GM19240 (cell line): ENCODE data around the gene GLYR1.

Source experiments
- DNase-seq: peaks from one replicate; pipeline ENCODE4 v3.0.0; 2011; ENCODE audit warnings: low spot score; ENCODE audit not compliant: insufficient read length

The GLYR1 gene

DNA sequence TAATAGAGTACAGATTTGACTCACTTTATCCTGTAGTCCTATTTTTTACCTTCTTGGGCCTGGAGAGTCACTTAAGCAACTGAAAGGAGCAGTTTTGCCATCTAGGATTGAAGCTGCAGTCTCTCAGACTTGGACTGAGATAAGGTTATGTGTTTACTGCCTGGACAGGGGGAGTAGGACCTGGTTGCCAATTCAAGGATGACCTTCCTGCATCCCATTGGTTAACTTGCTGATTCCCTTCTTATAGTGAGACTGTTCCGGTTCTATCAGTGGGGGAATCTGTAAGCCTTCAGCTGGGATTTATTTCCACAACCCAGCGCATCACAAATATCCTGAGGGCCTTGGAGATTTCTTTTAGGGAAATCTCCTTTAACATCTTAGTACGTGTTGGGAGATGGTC, 3.1 kb upstream of the GLYR1 start:
- no peak for DNase-seq

DNA sequence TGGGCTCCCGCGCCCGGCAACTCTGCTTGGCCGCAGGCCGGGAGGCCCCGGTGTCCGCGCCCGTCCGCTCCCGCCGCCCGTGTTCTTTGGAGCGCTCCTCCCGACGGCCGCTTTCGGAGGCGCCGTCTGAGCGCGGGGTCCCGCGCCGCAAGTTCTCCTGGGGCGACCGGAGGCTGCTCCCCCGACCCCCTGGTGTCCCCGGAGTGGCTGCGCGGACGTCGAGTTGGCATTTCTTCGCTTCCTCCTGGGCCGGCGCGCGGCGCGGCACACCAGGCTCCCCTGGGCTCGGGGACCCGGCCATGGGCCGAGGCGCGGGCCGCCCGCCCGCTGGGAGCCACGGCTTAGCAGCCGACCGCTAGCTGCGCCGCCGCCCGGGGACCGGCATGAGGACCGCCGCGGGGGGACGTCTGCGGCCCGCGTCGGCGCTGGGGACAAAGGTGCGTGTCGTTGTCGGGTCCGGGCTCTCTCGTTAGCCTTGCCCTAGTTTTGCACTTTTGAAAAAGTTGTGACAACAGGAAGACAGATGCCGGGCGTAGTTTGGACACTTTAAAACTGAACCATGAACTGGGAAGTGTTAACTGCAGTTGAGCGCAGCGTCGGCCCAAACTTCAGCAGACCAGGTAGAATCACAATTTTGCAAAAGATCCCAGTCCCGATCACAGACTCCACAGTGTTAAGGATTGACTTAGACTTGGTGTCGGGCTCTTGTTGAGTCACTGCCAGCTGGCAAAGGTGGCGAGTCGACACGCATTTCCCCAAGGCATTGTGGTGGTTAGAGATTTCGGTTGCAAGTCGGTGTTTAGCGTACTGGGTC, 893 bp upstream of the GLYR1 start:
- DNase-seq = no peak

DNA sequence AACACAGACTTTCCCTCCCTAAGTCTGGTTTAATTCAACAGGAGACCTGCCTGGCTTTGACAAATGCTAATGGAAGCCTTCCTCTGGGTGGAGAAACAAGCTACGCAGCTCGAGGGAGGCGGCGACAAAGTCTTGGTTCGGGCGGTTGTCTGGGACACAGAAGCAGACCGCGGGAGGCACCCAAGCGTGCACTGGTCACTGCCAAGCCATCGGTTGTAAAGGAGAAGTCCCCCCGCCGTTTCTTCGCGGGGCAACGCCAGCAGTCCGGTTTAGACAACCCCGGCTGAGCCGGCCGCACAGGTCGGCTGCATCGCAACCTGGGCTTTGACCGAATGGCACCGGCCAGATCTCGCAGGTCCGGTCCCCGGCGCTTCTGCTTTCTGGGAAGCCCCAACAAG, 586 bp downstream of the GLYR1 start:
- no peak for DNase-seq

DNA sequence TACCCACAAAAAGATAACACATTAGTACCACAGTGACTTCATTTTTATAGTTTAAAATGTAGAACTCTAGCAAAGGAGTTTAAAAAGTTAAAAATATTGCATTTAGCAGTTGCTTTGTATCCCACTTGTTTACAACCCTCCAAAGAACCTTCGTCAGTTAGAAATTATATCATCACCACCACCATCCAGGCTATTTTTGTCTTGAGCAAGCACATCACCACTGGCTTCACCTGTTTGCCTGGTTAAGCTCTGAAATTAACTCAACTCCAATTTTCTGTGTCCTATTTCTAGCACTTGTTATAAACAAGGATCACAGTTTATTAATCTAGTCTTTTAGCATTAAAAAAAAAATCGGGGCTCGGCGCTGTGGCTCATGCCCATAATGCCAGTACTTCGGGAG, 6.1 kb downstream of the GLYR1 start:
- DNase-seq = no peak

DNA sequence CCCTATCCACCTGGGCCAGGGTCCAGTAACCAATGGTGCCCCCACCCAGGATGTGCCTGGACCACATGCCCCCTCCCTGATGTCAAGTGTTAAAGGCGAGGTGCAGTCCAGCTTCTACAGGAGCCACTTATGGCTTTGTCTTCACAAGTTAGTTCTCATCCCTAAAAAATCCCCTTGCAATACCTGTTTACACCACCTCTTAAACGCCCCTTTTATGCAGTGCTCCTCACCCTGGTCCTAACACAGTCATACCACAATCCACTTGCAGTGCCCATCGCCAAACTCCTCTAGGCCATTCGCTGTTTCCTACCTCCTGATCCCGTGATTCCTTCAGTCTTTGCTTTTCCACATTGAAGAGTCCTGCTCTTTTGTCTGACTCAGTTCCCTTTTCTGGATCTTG, 7.1 kb downstream of the GLYR1 start:
- no peak for DNase-seq

DNA sequence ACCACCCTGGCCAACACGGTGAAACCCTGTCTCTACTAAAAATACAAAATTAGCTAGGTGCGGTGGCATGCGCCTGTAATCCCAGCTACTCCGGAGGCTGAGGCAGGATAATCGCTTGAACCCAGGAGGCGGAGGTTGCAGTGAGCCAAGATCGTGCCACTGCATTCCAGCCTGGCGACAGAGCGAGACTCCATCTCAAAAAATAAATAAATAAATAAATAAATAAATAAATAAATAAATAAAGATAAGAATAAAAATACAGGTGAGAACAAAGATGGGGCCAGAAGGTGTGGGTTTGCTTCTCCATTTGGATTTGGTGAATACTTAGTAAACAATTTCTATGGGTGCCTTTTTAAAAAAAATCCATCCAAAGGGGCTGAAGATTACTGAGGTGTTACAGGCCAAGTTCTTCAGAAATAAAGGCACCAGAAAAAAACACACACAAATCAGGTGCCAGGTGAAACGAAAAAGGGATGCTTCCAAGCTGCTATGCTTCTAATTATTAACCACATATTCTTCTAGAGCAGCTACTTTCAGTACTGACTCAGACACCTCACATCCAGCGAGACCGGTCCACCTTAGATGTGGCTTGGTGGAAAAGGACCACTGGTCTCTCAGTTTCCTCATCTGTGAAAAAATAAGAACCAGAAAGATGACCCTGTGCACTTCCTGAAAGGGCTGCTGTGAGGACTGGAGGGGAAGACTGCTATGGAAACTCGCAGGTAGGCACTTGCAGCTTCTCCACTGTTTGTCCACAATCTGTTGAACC, 9.2 kb downstream of the GLYR1 start:
- DNase-seq = no peak

DNA sequence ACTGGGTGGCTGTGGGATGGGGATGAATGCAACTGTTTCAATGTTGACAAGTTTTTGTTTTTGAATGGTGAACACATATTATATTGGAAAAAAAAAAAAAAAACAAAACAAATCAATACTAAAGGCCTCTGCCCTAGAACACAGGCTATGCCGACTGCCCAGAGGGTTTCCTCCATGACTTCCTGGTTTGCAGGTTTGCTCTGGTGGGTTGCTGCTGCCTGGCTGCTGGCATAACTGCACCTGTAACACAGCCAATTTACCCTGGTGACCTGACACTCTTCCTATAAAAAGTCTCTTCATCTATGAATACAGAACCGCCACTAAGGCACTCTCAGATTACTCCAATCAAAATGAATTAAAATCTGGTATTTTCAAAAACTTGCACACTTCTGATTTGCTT, 10.4 kb downstream of the GLYR1 start:
- DNase-seq = no peak

DNA sequence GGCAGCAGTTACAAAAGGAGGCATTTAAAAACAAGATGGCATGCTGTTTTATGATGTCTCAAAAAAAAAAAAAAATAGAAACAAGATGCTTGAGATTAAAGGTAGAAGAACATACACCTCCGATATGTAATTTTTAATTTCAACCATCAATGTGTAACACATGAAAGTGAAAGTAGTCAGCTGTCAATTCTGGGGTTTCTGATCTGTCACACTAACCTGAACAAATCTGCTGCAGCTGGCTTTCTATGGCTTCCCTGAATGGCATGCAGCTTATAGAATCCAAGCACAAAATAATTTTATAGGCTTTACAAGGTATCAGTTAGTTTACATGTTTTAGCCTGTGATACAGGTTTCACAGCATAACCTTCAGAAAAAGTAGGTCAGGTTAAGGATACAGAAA, 13.5 kb downstream of the GLYR1 start:
- DNase-seq = no peak

DNA sequence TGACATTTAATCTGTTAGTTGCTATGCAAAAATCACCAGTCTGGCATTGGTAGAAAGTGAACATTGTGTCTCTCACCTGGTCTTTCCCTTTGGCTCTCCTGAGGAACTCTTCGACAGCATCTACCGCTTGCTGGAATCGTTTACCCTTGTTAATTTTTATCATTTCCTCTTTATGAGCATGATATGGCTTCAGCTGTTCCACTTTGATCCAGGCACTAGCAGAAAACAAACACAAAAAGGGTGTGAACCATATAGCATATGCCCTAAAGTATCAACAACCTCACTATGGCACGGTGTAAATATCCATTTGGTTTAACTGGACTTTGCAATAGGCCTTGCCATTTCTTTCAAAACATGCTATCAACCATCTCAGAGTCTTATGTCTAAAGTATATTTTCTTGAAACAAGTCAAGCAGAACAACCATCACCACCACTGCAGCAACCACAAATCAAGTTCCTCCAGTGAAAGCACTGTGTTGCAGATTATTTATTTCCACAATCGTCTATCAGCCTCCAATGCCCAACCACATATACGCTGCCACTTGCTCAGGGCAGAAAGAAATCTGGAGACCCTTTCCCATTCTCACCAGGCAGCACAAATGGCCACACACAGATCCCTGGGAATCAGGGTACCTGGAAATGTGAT, 14.3 kb downstream of the GLYR1 start:
- DNase-seq = no peak

DNA sequence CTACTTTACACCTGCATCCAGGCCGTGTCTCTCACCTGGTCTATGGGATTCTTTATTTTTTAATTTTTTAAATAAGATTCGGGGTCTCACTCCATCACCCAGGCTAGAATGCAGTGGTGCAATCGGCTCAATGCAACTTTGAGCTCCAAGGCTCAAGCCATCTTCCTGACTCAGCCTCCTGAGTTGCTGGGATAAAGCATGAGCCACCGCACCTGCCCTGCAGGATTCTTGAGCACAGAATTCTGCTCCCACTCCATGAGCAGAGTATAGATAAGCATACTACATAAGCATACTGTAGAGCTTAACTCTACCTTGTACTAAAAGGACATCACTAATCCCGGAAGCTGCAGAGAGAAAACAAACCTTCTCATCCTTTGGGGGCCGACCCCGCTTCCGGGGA, 15.5 kb downstream of the GLYR1 start:
- no peak for DNase-seq

DNA sequence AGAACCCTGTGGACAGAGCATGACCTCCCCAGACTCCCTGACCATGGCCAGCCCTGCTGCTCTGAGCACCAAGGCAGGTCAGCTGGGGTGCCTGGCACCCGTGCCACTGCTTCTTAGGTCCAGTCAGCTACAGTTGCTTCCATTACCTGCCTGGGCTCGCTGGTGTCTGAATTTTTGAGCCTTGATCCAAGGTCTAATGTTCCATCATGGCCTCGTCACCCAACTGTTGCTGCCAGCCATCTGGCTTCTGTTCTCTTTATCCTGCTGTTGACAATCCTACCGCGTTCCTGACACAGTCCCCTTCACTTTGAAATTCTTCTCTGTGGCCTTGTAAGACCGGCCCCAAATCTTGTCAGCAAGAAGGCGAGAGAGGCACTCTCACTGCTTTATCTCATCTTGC, 16.7 kb downstream of the GLYR1 start:
- no peak for DNase-seq

DNA sequence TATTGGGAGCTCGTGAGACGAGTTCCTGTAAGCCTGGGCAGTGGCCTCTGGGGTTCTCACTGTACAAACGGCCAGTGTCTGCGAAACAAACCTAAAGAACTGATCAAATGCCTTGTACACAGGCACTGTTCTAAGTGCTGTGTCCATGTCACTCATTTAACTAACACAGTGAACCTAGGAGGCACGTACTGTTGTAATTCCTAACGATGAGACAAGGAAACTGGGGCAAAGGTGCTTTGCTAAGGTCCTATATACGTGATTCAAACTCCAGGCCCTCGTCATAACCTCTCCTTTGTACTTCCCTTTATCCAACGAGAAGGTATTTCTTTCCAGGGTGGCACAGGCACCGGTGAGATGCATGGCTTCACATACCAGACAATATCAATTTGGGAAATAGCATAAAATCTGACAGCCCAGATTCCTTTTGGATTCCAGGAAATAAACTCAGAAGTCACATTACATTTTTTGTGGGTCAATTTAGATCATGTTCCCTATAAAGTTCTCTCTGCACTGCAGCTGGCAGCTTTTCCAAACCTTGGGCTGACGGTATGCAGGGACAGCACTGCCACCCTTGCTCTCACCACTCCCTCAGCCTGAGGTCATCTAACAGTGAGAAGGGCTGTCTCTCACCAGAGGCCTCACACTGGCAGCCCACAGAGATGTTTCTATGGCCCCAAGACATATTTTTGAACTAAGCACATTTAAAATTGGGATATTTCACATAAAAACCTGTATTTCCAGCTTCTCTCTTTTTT, 18.3 kb downstream of the GLYR1 start:
- DNase-seq = no peak

DNA sequence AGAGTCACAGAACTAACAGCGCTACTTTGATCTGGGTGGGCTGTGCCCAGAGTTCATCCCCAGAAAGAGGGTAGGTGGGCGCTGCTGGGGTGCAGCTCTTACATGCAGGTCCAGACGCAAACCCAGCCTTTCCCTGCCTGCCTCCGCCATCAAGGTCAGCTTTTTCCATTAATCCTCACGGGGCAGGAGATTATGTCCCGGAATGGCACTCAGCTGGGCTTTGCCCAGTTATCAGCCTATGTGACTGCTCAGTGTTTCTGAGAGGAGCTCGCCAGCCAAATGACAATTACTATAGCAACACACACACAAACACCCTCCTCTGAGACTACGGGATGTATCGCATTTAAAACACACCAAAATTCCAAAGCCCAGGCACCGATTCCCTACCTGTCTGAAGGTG, 20.1 kb downstream of the GLYR1 start:
- DNase-seq = no peak

DNA sequence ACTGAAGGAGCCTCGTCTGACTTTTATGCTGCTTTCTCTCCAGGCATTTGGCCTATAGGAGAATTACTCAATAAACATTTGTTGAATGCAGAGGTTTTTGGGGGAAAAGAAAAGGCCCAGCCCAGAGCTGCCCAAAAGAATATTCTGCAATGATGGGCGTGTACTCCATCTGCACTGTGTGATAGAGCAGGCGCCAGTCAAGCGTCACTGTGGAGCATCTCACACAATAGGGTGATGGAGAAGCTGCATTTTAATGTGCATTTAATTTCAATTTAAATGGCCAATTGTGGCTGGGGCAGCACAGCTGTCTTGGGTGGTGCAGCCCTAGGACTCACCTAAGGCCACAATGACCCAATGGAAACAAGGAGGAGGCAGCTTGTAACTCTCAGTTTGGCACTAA, 20.6 kb downstream of the GLYR1 start:
- DNase-seq = no peak

DNA sequence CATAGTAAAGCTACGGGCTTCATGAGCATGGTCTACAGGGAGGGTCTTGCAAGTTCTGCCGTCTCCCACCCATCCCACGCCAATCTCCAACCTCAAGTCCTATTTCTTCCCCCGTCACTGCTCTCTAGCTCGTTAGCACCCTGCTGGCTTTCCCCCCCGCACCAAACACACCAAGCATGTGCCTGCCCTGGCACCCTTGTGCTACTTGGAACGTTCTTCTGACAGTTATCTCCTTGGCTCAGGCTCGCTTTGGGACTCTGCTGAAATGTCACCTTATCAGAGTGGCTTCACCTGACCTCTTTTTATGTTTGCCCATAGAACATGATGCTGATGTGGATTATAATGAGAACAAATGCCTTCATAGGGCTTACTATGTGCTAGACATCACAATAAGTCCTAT, 21.9 kb downstream of the GLYR1 start:
- DNase-seq = no peak

DNA sequence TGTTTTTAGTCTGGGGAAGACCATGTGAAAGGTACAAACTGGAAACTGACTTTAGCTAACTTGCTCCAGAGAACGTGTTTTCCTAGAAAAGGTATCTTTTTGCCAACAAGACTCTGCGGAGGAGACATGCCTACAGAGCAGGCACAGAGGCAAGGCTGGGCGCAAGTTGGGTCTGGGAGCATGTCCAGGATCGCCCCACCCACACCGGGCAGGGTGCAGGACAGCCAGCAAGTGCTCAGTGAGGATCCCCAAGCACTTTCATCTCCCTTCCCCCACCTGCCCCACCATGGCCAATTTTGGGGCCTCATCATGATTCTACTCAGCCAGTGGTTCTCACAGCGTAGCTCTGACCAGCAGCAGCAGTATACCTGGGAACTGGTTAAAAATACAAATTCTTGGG, 26.4 kb downstream of the GLYR1 start:
- DNase-seq = no peak

DNA sequence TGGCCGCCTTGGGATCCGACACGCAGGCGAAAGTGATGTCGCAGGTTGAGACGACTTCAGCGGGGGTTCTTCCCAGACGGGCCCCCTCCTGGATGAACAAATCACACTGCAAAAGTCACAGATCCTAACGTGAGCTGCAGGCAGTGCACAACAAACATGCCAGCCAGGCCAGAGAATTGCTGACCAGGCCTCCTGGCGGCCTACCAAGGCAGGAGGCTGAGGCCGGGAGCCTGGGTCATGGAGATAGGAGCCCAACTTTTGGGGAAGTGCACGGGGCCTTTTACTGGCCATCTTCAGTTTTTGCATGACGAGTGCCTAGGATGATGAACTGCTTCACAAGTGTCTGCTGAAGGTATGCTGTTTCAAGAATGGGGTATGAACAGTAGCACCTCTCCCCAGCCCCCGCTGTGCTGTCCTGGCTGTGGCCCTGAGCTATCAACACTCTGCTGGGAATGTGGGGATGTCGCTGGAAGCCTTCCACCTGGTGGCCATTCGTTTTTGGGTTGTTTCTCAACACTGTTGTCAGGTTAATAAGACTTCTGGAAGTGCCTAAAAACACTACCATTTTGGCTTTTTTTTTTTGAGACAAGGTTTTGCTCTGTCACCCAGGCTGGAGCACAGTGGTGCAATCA, 32.4 kb downstream of the GLYR1 start:
- DNase-seq = no peak

DNA sequence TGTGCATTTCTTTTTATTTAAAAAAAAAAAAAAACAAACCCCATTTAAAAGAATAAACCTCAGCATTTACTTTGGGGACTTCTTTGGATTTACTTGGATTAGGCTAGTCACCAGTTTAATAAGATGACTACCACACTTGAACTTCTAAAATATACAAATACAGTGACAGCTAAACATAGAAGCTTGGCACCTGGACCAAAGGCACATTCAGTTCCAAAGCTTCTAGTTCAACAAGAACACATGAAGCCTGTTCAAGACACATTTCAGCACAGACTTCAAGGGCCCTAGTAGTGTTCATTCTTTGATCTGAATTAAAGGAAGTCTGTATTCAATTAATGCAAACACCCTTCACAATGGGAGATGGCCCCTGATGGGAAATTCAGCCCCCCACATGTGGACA, 33.0 kb downstream of the GLYR1 start:
- no peak for DNase-seq

DNA sequence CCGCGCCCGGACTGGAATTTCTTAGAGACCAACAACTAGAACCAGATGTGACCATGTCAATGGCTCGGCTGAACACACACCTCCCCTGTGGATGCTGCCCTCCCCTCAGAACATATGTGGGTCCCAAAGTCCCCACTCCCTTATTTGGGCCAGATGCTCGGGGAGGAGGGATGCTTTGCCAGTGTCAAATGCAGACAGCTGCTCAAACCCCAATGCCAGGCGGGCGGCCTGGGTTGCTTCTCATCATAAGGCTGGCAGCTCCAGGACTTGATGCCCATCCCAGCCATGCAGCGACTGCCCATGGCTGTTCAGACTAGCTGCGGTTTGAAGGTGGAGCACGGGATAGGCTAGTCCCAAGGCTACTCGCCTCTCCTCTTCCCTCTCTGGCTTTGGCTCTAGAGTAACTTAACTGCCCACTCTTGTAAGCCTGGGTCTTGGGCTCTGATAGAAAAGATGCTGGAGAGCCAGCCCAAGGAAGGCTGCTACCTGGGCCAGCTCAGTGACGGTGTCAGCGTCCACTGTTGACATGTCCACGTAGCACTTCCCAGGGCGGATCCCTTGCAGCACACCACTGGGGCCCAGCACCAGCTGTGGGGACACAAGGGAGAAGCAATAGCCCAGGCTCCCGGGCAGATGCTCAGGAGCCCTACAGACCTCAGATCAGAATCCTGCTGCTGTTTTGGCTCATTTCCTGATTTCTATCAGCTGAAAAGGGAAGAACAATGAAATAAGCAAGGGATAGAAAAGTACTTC, 33.7 kb downstream of the GLYR1 start:
- DNase-seq = no peak

DNA sequence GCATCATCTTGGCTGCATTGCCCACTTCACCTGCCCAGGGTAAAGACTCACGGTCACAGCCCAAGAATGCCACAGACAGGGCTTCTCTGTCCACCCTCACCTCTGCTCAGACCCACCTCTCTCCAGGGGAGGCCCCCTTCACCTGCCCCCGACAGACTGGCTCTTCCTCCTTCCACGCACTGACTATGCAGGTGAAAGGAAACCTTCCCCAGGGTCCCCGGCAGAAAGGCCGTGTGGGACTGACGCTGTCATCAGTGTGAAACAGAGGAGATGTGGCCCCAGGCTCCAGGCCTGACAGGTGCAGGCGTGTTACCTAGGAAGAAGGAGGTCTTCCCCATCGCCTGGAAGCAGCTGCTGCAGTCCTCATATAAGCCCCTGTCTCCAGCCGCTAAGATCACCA, 35.3 kb downstream of the GLYR1 start:
- no peak for DNase-seq

DNA sequence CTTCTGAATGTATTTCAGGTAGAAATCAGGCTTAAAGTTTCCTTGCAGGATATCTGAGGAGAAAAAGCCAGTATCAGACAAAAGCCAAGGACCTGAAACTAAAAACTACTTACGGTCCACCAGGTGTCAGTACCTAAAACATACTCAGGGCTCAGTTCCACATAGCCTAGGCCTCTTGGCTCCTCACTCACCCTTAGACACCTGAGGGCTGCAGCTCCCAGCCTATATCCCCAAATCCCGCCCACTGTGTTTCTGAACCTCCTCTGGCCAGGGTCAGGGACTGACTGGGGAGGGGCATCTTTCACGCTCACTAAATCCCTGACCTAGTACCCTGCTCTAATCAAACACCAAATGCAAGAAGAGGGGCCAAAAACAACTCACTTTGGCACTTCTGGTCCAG, 35.8 kb downstream of the GLYR1 start:
- no peak for DNase-seq
